ENCODE measurements around the gene CLIP1.

Gene CLIP1

DNA sequence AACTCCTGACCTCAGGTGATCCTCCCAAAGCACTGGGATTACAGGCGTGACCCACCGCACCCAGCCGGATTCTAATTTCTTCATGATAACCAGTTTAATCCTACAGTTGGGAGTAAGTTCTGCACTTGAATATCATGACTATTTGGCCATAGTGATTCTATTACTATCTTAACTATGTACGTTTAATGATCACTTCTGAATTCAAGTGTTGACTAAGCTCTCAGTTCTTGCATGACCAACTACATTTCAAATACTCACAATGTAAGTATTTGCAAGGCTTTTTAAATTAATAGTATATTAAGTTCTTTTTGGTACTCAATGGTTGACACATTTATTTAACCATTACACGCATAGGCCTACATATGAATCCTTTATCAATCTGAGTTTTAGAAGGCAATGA, 138.8 kb downstream of the CLIP1 start:
- DNase-seq (ENCODE audit: extremely low spot score): no peak
- POLR2A ChIA-PET: no interaction called here
- TF ChIP-seq, protein P1, sequence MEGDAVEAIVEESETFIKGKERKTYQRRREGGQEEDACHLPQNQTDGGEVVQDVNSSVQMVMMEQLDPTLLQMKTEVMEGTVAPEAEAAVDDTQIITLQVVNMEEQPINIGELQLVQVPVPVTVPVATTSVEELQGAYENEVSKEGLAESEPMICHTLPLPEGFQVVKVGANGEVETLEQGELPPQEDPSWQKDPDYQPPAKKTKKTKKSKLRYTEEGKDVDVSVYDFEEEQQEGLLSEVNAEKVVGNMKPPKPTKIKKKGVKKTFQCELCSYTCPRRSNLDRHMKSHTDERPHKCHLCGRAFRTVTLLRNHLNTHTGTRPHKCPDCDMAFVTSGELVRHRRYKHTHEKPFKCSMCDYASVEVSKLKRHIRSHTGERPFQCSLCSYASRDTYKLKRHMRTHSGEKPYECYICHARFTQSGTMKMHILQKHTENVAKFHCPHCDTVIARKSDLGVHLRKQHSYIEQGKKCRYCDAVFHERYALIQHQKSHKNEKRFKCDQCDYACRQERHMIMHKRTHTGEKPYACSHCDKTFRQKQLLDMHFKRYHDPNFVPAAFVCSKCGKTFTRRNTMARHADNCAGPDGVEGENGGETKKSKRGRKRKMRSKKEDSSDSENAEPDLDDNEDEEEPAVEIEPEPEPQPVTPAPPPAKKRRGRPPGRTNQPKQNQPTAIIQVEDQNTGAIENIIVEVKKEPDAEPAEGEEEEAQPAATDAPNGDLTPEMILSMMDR (IDR thresholded peaks at IDR 0.05; ENCODE audit: control extremely low read depth, extremely low read depth, low read depth, missing control alignments): no peak
- CTCF ChIA-PET: no interaction called here

DNA sequence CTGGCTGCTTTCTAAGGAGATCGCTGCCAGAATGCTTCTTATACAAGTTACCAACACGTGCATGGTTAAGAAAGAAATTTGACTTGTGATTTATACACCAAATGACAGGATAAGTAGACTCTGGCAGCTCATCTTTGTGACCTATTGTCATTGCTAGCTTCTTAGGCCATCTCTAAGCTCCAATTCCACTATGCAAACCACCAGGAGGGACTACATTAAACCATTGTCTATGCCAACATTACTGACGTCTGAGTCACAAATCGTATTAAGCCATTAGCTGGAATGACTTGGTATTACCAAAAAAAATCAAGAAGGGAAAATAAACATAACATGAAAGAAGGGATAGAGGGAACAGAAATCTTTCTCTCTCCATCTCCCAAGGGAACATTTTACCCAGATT, 140.4 kb downstream of the CLIP1 start:
- CTCF ChIA-PET: interaction anchor here (0.9 kb wide), 1 partner anchor 11 kb away, joined by 3 read pairs; no protein-coding TSS in a partner anchor
- POLR2A ChIA-PET: interaction anchor here (0.7 kb wide), 1 partner anchor 20 kb away, joined by 3 read pairs; no protein-coding TSS in a partner anchor
- TF ChIP-seq, protein P1 (IDR thresholded peaks at IDR 0.05; ENCODE audit: control extremely low read depth, extremely low read depth, low read depth, missing control alignments): no peak

DNA sequence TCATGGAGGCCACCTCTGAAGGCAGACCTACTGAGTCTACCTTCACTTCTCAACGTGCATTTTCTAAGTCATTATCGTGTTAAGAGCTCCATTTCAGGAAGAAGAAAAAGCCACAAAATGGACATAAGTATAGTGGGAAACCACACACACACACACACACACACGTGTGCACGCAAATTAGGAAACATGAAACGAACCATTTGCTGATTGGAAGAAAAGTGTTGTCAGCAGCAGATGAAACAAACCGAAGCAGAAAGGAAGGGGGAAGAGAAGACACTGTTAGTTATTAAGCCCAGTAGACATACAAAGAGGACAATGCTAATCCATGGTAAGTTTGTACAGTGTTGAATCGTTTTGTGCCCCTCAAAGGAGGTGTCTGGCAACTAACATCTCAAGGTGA, 146.2 kb downstream of the CLIP1 start:
- DNase-seq (ENCODE audit: extremely low spot score): no peak
- TF ChIP-seq, protein P1 (IDR thresholded peaks at IDR 0.05; ENCODE audit: control extremely low read depth, extremely low read depth, low read depth, missing control alignments): no peak
- CTCF ChIA-PET: no interaction called here
- POLR2A ChIA-PET: no interaction called here

More for the DNA sequence above, 140.4 kb downstream of the CLIP1 start:
- DNase-seq (ENCODE audit: extremely low spot score): no peak

DNA sequence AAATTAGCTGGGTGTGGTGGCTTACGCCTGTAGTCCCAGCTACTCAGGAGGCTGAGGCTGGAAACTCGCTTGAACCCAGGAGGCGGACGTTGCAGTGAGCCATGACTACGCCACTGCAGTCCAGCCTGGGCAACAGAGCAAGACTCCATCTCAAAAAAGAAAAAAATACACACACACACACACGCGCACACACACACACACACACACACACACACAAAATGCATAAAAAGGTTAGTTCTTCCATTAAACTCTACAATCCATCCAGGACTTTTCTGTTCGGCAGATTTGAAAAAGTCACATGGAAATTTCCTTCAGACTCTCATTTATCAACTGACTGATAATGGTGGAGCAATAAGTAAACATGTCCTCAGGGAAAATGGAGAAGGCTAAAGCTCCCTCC, 147.0 kb downstream of the CLIP1 start:
- TF ChIP-seq, protein P1 (IDR thresholded peaks at IDR 0.05; ENCODE audit: control extremely low read depth, extremely low read depth, low read depth, missing control alignments): no peak
- CTCF ChIA-PET: interaction anchor here (1.4 kb wide), 1 partner anchor 14 kb away, joined by 3 read pairs; no protein-coding TSS in a partner anchor
- DNase-seq (ENCODE audit: extremely low spot score): no peak
- POLR2A ChIA-PET: no interaction called here

DNA sequence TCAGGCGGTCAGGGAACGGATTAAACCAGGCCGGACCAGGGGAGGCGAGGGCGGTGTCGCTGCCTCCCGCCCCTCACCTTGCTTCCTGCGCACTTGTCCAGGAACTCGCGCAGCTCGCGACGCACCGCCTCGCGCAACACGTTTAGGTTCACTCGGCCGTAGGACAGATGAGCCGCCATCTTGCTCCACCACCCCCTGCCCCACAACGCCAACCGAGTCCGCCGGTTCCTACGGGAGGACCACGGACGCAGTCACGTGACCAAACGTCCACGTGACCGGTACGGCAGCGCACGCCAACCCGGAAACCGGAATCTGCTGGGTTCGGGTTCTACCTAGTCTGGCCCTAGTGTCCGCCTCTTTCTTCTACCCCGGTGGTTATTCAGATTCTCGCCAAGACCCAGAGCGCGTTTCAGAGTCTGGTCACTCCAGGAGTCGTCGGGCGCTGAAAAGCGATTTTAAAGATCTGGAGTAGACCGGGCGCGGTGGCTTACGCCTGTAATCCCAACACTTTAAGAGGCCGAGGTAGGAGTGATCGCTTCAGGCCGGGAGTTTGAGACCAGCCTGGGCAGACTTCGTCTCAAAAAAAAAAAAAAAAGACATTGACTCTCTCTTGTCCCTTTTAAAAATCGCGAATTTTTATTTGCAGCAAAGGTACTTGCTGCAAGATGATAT, 156.1 kb downstream of the CLIP1 start, which contains the start of gene VPS33A:
Gene VPS33A, minus strand, starts transcription at position 265 of the 672 bp plus-strand sequence. Its CDS starts 86 bp downstream, at position 179.
- ChIA-PET POLR2A (interaction anchor here (0.7 kb wide), 1 partner anchor 150 kb away, joined by 4 read pairs; no protein-coding TSS in a partner anchor), CTCF (interaction anchor here (1.5 kb wide), 1 partner anchor 39 kb away, joined by 4 read pairs; no protein-coding TSS in a partner anchor)
- peak; percentile 96 for DNase-seq (ENCODE audit: extremely low spot score)
- TF ChIP-seq, protein P1 (IDR thresholded peaks at IDR 0.05; ENCODE audit: control extremely low read depth, extremely low read depth, low read depth, missing control alignments): no peak

DNA sequence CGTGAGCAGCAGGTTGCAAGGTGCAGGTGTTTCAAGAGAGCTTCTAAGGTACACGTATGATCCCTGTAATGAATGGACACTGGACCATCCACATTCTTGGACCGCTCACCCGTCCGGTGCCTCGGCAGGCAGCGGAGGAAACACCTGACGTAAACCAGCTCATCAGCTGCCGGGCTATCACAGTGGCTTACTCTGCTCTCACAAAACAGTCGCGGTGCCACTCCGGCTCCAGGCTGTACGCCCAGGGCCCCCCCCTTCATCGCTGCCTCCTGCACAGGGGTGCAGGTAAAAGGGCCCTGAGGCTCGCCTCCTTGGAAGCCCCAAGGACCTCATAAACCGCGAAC, 156.6 kb downstream of the CLIP1 start:
- no peak for DNase-seq (ENCODE audit: extremely low spot score)
- POLR2A ChIA-PET: no interaction called here
- CTCF ChIA-PET: interaction anchor here (1.5 kb wide), 1 partner anchor 38 kb away, joined by 4 read pairs; no protein-coding TSS in a partner anchor
- TF ChIP-seq, protein P1 (IDR thresholded peaks at IDR 0.05; ENCODE audit: control extremely low read depth, extremely low read depth, low read depth, missing control alignments): no peak

All from GM10248 (cell line).